Measurements from ENCODE around the gene CDCA3.
"Not testable (repeated sequence)": the region's sequence is repeated elsewhere in the genome, so short reads cannot be mapped to it uniquely, and the experiment has no call there.

CDCA3 gene

GRCh38 chr12:6851153-6851920, at the start of gene CDCA3:
TSS of gene CDCA3 (minus strand) at chr12:6851286. CDS start at chr12:6850952, 334 bp downstream.
- H3K4me3 ChIP-seq (ENCODE audit: low read depth, low read length): peak within 1 kb of the TSS; percentile 89
- peak; percentile 98 for DNase-seq (ENCODE audit: low read depth)
- peak; percentile 78 for TF ChIP-seq MYC (IDR thresholded peaks at IDR 0.05; ENCODE audit: low read depth, low read length)
- peak; percentile 81 for TF ChIP-seq MAX (IDR thresholded peaks at IDR 0.05; ENCODE audit: low read depth, low read length)
- TF ChIP-seq POLR2A (IDR thresholded peaks at IDR 0.05; ENCODE audit: extremely low read depth, insufficient read length): peak; percentile 57
- TF ChIP-seq CTCF (IDR thresholded peaks at IDR 0.05; ENCODE audit: low read depth, low read length): no peak

- DNase-seq (ENCODE audit: low read depth): peak; percentile 24
These were observed 48.9 kb upstream of the CDCA3 start for GRCh38 chr12:6899837-6900519.

GRCh38 chr12:6899427-6899826, 48.3 kb upstream of the CDCA3 start:
- DNase-seq (ENCODE audit: low read depth): no peak
- TF ChIP-seq POLR2A (IDR thresholded peaks at IDR 0.05; ENCODE audit: extremely low read depth, insufficient read length) (no peak), CTCF (IDR thresholded peaks at IDR 0.05; ENCODE audit: low read depth, low read length) (no peak), MAX (IDR thresholded peaks at IDR 0.05; ENCODE audit: low read depth, low read length) (no peak), MYC (IDR thresholded peaks at IDR 0.05; ENCODE audit: low read depth, low read length) (no peak)
- no peak overlapping the region for H3K4me3 ChIP-seq (ENCODE audit: low read depth, low read length)

More at GRCh38 chr12:6899837-6900519, 48.9 kb upstream of the CDCA3 start:
- TF ChIP-seq POLR2A (IDR thresholded peaks at IDR 0.05; ENCODE audit: extremely low read depth, insufficient read length) (no peak), CTCF (IDR thresholded peaks at IDR 0.05; ENCODE audit: low read depth, low read length) (no peak), MAX (IDR thresholded peaks at IDR 0.05; ENCODE audit: low read depth, low read length) (no peak), MYC (IDR thresholded peaks at IDR 0.05; ENCODE audit: low read depth, low read length) (no peak)
- H3K4me3 ChIP-seq (ENCODE audit: low read depth, low read length): no peak overlapping the region

GRCh38 chr12:6896846-6897435, 45.9 kb upstream of the CDCA3 start:
- TF ChIP-seq POLR2A (IDR thresholded peaks at IDR 0.05; ENCODE audit: extremely low read depth, insufficient read length): no peak
- no peak for TF ChIP-seq MAX (IDR thresholded peaks at IDR 0.05; ENCODE audit: low read depth, low read length)
- no peak for TF ChIP-seq CTCF (IDR thresholded peaks at IDR 0.05; ENCODE audit: low read depth, low read length)
- TF ChIP-seq MYC (IDR thresholded peaks at IDR 0.05; ENCODE audit: low read depth, low read length): no peak
- no peak overlapping the region for H3K4me3 ChIP-seq (ENCODE audit: low read depth, low read length)
- DNase-seq (ENCODE audit: low read depth): no peak

GRCh38 chr12:6894321-6894720, 43.2 kb upstream of the CDCA3 start:
- DNase-seq (ENCODE audit: low read depth): no peak
- no peak overlapping the region for H3K4me3 ChIP-seq (ENCODE audit: low read depth, low read length)
- TF ChIP-seq MYC (IDR thresholded peaks at IDR 0.05; ENCODE audit: low read depth, low read length) (no peak), POLR2A (IDR thresholded peaks at IDR 0.05; ENCODE audit: extremely low read depth, insufficient read length) (no peak)

GRCh38 chr12:6892683-6893082, 41.6 kb upstream of the CDCA3 start:
- DNase-seq (ENCODE audit: low read depth); H3K4me3 ChIP-seq (ENCODE audit: low read depth, low read length): not testable (repeated sequence)

Measured in NB4 (cell line).